GM18502 (cell line): Measurements from ENCODE around the gene ZCCHC7.
"Not testable (repeated sequence)": the region's sequence is repeated elsewhere in the genome, so short reads cannot be mapped to it uniquely, and the experiment has no call there.

Source experiments
- ATAC-seq: cut with Tn5 transposase; IDR thresholded peaks from one replicate; pipeline ENCODE4 v1.9.1; 2021; ENCODE audit warnings: mild to moderate bottlenecking; ENCODE audit not compliant: unreplicated experiment, poor library complexity

ZCCHC7 gene

DNA sequence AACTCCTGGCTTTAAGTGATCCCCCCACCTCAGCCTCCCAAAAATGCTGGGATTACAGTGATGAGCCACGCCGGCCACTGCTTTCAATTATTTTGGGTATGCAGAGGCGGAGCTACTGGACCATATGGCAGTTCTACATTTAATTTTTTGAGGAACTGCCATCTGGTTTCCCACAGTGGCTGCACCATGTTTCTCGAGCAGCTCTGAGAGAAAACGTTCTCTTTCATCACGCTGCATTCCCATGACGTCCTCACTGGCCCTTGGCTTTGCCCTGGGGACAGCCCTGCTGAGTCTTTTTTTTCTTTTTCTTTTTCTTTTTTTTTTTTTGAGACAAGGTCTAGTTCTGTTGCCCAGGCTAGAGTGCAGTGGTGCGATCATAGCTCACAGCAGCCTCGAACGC is 266.6 kb downstream of the ZCCHC7 start:
- no peak for ATAC-seq

DNA sequence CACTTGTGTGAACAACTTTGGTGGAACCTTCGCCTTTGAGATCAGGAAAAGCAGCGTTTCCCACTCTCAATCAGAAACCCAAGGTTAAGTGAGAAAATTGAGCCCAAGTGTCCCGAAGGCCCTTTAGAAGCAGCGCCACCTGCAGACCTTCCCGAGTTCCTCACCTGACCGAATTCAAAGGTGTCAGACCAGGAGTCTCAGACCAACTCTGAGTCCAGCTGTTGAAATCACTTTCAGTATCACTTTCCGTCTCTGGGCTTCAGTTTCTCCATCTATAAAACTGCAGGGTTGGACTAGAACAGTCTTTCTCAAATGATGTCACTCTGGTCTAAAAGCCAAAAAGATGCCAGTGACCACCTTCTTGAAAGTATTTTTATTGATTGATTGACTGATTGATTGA is 270.4 kb downstream of the ZCCHC7 start:
- ATAC-seq = peak; percentile 88

DNA sequence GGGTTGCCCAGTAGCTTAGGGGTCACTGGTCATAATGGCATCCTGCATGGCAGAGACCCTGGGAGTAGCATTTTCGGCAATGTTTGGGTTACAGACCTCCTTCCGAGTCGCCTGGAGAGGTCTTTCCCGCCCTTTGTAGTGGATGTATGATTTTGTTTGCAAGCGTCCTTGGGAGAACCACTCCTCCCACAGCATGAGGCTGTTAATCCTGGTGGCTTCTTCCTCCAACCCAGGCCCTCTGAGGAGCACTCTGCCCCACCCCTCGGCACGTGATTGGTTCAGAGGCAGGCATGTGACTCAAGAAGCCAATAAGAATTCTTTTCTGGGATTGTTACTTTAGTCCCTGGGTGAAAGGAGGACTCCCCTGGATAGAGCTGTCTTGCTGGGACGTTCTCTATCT is 271.9 kb downstream of the ZCCHC7 start:
- no peak for ATAC-seq

DNA sequence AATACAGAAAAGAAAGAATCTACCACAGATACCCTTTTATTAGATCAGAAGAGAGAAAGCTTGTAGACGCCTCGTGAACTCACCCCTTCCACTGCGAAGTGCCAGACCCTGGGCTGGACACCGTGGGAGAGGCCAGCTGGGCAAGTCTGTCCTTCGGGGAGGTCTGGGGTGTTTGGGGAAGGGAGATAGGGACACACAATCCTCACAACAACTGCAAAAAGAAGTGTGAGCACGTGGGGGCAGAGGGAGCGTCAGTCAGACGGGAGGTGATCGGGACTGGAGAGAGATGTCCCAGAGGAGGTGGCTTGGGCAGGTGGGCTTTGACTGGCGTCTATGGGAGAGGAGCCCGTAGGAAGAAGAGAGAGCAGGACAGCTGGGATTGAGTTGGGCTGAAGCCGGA is 274.9 kb downstream of the ZCCHC7 start:
- no peak for ATAC-seq

DNA sequence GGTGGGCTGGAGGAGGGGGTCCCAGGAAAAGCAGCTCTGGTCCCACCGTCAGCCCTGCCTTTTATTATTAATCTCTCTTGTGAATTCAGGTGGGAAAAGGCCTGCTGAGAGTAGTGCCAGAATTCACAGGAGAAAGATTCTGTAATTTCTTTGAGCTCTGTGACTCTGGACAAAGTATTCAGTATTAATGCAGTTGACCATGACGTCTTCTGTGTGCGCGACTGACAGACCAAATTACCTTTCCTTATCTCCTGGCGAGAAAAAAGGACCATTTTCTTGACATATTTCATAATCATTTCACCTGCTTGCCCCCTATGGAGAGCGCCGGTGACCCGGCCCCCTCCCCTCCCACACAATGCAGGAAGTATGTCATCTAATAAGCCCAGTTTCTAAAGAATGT is 275.3 kb downstream of the ZCCHC7 start:
- no peak for ATAC-seq

DNA sequence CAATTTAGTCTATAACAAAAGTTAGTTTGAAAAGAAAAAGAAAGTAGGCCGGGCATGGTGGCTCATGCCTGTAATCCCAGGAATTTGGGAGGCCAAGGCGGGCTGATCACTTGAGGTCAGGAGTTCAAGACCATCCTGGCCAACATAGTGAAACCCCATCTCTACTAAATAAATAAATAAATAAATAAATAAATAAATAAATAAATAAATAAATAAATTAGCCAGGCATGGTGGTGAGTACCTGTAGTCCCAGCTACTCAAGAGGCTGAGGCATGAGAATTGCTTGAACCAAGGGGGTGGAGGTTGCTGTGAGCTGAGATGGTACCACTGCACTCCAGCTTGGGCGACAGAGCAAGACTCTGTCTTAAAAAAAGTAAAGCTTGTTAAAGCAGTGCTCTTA is 277.6 kb downstream of the ZCCHC7 start:
- not testable (repeated sequence) for ATAC-seq

DNA sequence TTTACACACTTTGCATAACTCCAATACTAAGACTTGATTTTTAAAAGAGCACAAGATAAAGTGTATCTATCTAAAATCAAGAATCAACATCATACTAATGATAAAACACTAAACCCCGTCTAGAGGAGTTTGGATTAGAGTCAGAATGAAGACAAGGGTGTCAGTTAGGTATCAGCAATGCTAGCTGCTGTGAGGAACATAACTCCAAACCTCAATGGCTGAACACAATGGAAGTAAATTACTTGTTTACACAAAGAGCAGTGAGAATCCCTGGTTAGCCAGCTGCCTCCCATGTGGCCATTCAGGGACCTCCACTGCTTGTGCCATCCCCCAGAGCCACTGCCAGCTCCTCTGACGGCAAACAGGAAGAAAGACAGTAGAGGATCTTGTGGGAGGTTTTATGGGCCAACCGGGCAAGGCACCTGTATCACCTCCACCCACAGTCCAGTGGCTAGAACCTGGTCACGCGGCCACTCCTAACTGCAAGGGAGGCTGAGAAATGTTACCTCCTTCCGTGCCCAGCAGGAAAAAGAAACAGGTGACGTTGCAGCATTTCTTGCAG is 278.2 kb downstream of the ZCCHC7 start:
- no peak for ATAC-seq

DNA sequence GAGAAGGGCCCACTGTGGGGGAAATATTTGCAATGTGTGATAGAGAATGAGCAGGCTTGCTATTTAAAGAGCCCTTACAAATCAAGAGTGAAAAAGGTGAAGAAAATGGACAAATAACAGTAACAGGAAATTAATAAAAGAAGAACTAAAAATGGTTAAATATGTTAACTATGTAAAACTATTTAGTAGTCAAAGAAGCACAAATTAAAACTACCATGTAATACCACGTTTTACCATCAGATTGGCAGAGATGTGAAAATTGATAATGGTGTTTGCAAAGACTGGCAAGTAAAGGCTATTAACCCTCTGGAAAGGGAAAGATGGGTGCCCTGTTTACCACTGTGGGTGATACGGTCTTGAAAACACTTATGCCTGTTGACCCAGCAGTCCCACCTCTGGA is 279.0 kb downstream of the ZCCHC7 start:
- no peak for ATAC-seq

DNA sequence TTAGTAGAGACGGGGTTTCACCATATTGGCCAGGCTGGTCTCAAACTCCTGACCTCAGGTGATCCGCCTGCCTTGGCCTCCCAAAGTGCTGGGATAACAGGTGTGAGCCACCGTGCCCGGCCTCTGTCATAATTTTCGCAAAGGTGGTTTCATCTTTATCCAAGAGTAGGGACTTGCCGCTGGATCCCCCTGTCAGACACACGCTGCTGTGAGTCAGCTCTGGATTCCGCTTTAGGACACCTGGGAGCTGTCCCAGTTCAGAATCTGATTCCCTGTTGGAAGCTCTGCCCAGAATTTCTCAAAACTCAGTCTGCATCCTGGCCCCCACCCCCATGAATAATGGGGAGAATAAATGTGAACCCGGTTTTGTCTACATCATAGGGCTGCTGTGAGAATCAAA is 284.2 kb downstream of the ZCCHC7 start:
- ATAC-seq = no peak

DNA sequence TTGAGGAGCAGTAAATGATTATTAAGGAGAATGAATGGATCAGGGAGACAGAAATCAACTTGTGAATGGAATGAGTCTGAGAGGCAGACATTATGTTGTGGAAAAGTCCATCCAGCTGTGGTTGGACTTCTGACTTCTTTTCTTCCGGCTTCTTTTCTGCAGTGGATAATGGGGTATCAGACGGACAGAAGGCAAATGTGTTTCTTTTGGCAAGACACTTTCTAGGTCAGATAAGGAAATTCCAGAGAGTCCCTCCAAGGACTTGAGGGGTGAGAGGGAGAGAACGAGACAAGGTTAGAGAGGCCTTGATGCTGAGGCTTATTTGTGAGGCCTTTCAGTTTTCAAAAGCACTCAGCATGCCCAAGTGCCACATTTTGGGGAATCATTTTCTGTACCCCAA is 285.0 kb downstream of the ZCCHC7 start:
- no peak for ATAC-seq

DNA sequence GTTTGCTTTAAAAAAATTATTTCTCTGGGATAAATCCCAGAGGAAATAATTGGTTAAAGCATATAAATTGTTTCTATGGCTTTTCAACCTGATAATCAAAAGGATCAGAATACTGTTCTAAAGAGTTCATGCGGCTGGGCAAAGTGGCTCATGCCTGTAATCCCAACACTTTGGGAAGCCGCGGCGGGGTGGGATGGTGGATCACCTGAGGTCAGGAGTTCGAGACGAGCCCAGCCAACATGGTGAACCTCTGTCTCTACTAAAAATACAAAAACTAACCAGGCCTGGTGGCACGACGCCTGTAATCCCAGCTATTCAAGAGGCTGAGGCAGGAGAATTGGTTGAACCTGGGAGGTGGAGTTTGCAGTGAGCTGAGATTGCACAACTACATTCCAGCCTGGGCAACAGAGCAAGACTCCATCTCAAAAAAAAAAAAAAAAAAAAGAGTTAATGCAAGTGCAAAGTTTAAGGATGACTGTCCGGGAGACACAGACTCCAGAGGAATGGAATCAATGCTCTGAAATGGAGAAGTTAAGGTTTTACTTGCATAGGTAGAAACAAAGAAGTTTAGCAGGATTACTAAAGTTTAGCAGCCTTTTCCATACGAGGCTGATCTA is 285.5 kb downstream of the ZCCHC7 start:
- ATAC-seq = no peak

DNA sequence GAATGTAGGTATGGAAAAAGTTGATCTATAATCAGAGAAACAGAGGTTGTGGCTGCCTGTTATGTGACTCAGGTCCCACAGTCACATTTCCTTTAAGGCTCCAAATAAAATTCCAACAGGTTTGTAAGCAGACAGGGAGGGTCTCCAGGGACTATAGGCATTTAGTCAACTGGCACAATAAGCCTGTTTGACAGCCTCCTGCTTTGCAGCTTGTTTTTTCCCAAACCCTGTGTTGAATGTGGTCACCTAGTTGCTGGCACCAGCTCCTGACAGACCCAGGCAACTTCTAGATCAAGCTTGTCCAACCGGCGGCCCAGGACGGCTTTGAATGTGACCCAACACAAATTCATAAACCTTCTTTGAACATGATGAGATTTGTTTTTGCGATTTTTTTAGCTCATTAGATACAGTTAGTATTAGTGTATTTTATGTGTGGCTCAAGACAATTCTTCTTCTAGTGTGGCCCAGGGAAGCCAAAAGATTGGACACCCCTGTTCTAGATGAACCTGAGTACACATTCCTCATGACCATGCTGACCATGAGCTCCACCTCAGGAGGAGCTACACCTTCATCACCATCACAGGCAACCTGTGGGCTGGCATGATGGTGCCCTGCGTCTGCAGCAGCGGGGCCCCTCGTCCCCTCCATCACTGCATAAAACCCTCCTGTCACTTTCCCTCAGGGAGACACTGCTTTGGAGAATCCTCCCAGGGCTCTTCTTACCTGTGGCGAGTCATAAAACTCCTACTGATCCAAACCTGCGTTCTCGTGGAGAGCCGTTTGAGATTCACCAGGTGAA is 286.4 kb downstream of the ZCCHC7 start:
- ATAC-seq = no peak

DNA sequence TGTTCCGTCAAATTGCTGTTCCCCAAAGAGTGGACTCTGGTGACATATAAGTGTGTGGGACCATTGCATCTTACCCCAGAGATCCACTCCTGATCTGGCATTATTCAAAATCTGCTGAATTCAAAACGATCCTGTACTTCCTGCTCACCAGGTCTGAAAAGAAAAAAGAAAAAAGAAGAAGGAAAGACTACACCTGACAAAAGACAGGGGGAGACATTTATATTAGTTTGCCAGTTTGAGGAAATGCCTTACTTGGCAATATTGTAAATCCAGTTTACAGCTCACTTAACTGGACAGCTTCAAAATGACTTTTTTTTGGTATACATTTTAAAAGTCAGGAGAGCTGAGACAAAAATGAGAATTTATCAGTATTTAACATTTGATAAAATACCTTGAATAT is 287.1 kb downstream of the ZCCHC7 start:
- no peak for ATAC-seq
